ENCODE measurements around the gene RELL1.

DNA sequence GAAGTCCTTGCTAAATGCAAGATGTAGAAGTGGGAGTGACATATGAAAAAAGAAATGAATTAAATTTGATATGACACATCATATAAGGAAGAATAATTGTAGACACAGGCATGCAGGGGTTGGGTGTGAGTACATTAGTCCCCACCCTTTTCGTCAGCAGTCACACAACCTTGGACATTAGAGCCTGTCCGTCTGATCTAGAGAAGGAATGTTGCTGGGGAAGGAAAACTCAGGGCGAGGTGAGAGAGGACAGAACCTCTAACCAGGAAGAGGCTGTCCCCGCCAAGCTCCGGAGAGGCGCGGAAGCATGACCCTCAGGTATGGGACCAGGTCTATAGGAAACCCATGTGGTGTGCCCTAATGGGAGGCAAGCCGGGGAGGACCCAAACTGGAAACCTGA, 102.1 kb downstream of the RELL1 start:
- TF ChIP-seq, protein P1, sequence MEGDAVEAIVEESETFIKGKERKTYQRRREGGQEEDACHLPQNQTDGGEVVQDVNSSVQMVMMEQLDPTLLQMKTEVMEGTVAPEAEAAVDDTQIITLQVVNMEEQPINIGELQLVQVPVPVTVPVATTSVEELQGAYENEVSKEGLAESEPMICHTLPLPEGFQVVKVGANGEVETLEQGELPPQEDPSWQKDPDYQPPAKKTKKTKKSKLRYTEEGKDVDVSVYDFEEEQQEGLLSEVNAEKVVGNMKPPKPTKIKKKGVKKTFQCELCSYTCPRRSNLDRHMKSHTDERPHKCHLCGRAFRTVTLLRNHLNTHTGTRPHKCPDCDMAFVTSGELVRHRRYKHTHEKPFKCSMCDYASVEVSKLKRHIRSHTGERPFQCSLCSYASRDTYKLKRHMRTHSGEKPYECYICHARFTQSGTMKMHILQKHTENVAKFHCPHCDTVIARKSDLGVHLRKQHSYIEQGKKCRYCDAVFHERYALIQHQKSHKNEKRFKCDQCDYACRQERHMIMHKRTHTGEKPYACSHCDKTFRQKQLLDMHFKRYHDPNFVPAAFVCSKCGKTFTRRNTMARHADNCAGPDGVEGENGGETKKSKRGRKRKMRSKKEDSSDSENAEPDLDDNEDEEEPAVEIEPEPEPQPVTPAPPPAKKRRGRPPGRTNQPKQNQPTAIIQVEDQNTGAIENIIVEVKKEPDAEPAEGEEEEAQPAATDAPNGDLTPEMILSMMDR (IDR thresholded peaks at IDR 0.05 in 2 of 3, conservative IDR thresholded peaks at IDR 0.05 in 1 of 3; ENCODE audit: control insufficient read depth in 2 of 3, extremely low read depth in 1 of 3, insufficient read depth in 1 of 3, low read depth in 3 of 3, low read length in 3 of 3) = no peak
- no peak for TF ChIP-seq SMAD1 (IDR thresholded peaks at IDR 0.05; ENCODE audit: low read depth, partially characterized antibody)
- TF ChIP-seq, protein P2, sequence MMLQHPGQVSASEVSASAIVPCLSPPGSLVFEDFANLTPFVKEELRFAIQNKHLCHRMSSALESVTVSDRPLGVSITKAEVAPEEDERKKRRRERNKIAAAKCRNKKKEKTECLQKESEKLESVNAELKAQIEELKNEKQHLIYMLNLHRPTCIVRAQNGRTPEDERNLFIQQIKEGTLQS (IDR thresholded peaks at IDR 0.05; ENCODE audit: borderline replicate concordance, extremely low read depth, low read depth, low read length) = no peak
- no peak for TF ChIP-seq POLR2AphosphoS5 (IDR thresholded peaks at IDR 0.05; ENCODE audit: low read length)
- TF ChIP-seq TCF7 (IDR thresholded peaks at IDR 0.05; ENCODE audit: borderline replicate concordance) = no peak
- no peak for TF ChIP-seq CBX5 (IDR thresholded peaks at IDR 0.05; ENCODE audit: low read depth)
- no peak for TF ChIP-seq NBN (IDR thresholded peaks at IDR 0.05)
